Measurements from ENCODE around the gene IL17RD. TPM values are rescaled to one million over a fixed set of nuclear protein-coding genes. Genes with fewer than 3 reads are reported as not detected.

Gene IL17RD
- total and polyA plus RNA-seq, 2 donors (not counting 1 experiment from before 2014, with no cell fraction given): 0.05 TPM; not detected in 1

DNA sequence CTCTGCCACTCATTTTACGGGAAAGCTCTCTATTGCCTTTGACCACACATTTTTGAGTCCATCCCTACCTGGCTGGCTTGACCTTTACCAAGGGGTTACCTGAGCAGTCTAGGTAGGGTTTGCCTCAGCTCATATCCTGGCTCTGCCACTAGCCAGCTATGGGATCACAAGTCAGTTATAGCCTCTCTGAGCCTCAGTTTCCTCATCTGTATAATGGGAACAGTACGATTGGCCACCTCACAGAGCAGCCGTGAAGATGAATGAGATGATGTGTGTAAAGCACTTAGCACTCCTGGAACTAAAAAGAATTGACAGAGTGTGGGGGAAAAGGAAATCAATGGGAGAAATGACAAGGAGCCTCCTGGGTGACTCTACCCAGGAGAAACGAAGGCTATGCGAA is 76.7 kb downstream of the IL17RD start:
- 71% methylated on average over 2 of the region's 5 CpGs for WGBS (ENCODE audit: insufficient coverage)
- no peaks in the 10 kb centered on the region for H4K20me1 ChIP-seq (ENCODE audit: control insufficient read depth, insufficient read depth, low read length, poor library complexity, severe bottlenecking)
- no peak overlapping the region for H3K9ac ChIP-seq (ENCODE audit: low read length)
- H3K4me2 ChIP-seq (replicated peaks; ENCODE audit: low read depth, low read length, poor library complexity, severe bottlenecking): no peak overlapping the region
- peaks cover 0 to 2% (median 0%) of the 10 kb centered on the region in 4 experiments for H3K27me3 ChIP-seq (replicated peaks in 1 of 4; ENCODE audit: control extremely low read depth in 1 of 4, control insufficient read depth in 3 of 4, insufficient read depth in 4 of 4, low read length in 3 of 4)
- Mint-ChIP-seq H3K9me3 (ENCODE audit: insufficient read depth) (no peaks in the 10 kb centered on the region), H3K4me3 (no peak overlapping the region), H3K27me3 (peaks cover 24% of the 10 kb centered on the region), H3K4me1 (no peaks in the 10 kb centered on the region), H3K27ac (no peak overlapping the region)
- H3K9me3 ChIP-seq (ENCODE audit: control extremely low read depth in 1 of 3, control insufficient read depth in 2 of 3, insufficient read depth in 1 of 3, low read length in 2 of 3): no peaks in the 10 kb centered on the region
- ChIA-PET CTCF (interaction anchor here (1.9 kb wide), 1 partner anchor 10 kb away, joined by 4 read pairs; no protein-coding TSS in a partner anchor), POLR2A (no interaction called here)
- H3K27ac ChIP-seq (ENCODE audit: low read length in 2 of 2): no peak overlapping the region
- TF ChIP-seq, protein P1, sequence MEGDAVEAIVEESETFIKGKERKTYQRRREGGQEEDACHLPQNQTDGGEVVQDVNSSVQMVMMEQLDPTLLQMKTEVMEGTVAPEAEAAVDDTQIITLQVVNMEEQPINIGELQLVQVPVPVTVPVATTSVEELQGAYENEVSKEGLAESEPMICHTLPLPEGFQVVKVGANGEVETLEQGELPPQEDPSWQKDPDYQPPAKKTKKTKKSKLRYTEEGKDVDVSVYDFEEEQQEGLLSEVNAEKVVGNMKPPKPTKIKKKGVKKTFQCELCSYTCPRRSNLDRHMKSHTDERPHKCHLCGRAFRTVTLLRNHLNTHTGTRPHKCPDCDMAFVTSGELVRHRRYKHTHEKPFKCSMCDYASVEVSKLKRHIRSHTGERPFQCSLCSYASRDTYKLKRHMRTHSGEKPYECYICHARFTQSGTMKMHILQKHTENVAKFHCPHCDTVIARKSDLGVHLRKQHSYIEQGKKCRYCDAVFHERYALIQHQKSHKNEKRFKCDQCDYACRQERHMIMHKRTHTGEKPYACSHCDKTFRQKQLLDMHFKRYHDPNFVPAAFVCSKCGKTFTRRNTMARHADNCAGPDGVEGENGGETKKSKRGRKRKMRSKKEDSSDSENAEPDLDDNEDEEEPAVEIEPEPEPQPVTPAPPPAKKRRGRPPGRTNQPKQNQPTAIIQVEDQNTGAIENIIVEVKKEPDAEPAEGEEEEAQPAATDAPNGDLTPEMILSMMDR (IDR thresholded peaks at IDR 0.05): no peak
- TF ChIP-seq EZH2 (IDR thresholded peaks at IDR 0.05; ENCODE audit: borderline replicate concordance, insufficient read depth, low read depth, low read length, poor library complexity, severe bottlenecking): no peak
- intact Hi-C loops (cut with micrococcal nuclease): no loop called here
- H3K36me3 ChIP-seq (replicated peaks in 1 of 2; ENCODE audit: control extremely low read depth in 1 of 2, control insufficient read depth in 1 of 2, extremely low read depth in 1 of 2, insufficient read depth in 2 of 2, low read length in 1 of 2): no peaks in the 10 kb centered on the region
- no peak overlapping the region for H2AFZ ChIP-seq (ENCODE audit: insufficient read depth, low read depth, low read length, poor library complexity, severe bottlenecking)
- ATAC-seq (ENCODE audit: low read depth) (no peak), DNase-seq (no peak)
- no peak overlapping the region for H3K4me3 ChIP-seq (ENCODE audit: control extremely low read depth in 1 of 5, extremely low read depth in 1 of 5, insufficient read depth in 1 of 5, low read depth in 2 of 5, low read length in 4 of 5)
- no peaks in the 10 kb centered on the region for H3K79me2 ChIP-seq (ENCODE audit: control insufficient read depth, insufficient read depth, low read length)
- H3K4me1 ChIP-seq (ENCODE audit: control insufficient read depth in 2 of 2, insufficient read depth in 2 of 2, low read length in 2 of 2): no peaks in the 10 kb centered on the region

- H3K27ac Mint-ChIP-seq: no peak overlapping the region
- no peak overlapping the region for H2AFZ ChIP-seq (ENCODE audit: insufficient read depth, low read depth, low read length, poor library complexity, severe bottlenecking)
- no peak for TF ChIP-seq EZH2 (IDR thresholded peaks at IDR 0.05; ENCODE audit: borderline replicate concordance, insufficient read depth, low read depth, low read length, poor library complexity, severe bottlenecking)
- TF ChIP-seq, protein P1 (IDR thresholded peaks at IDR 0.05): no peak
- H3K79me2 ChIP-seq (ENCODE audit: control insufficient read depth, insufficient read depth, low read length): no peaks in the 10 kb centered on the region
- ATAC-seq (ENCODE audit: low read depth) (no peak), DNase-seq (no peak)
- no peaks in the 10 kb centered on the region for H3K9me3 ChIP-seq (ENCODE audit: control extremely low read depth in 1 of 3, control insufficient read depth in 2 of 3, insufficient read depth in 1 of 3, low read length in 2 of 3)
- intact Hi-C loops (cut with micrococcal nuclease): no loop called here
- no CpG with 5 or more reads among the region's 1 CpG for WGBS (ENCODE audit: insufficient coverage)
- no peak overlapping the region for H3K4me3 ChIP-seq (ENCODE audit: control extremely low read depth in 1 of 5, extremely low read depth in 1 of 5, insufficient read depth in 1 of 5, low read depth in 2 of 5, low read length in 4 of 5)
- POLR2A ChIA-PET: interaction anchor here (0.7 kb wide), 1 partner anchor 1145 kb away, joined by 4 read pairs; no protein-coding TSS in a partner anchor
- no peaks in the 10 kb centered on the region for H3K4me1 Mint-ChIP-seq
- peaks cover 0 to 2% (median 0%) of the 10 kb centered on the region in 4 experiments for H3K27me3 ChIP-seq (replicated peaks in 1 of 4; ENCODE audit: control extremely low read depth in 1 of 4, control insufficient read depth in 3 of 4, insufficient read depth in 4 of 4, low read length in 3 of 4)
- H3K9ac ChIP-seq (ENCODE audit: low read length): no peak overlapping the region
- H3K4me2 ChIP-seq (replicated peaks; ENCODE audit: low read depth, low read length, poor library complexity, severe bottlenecking): no peak overlapping the region
- CTCF ChIA-PET: interaction anchor here (1.0 to 1.5 kb wide), 4 partner anchors 10 to 99 kb away, joined by 4 to 5 read pairs (median 4); no protein-coding TSS in a partner anchor
- no peak overlapping the region for H3K27ac ChIP-seq (ENCODE audit: low read length in 2 of 2)
- H4K20me1 ChIP-seq (ENCODE audit: control insufficient read depth, insufficient read depth, low read length, poor library complexity, severe bottlenecking): no peaks in the 10 kb centered on the region
- no peak overlapping the region for H3K4me3 Mint-ChIP-seq
- no peaks in the 10 kb centered on the region for H3K36me3 ChIP-seq (replicated peaks in 1 of 2; ENCODE audit: control extremely low read depth in 1 of 2, control insufficient read depth in 1 of 2, extremely low read depth in 1 of 2, insufficient read depth in 2 of 2, low read length in 1 of 2)
- H3K9me3 Mint-ChIP-seq (ENCODE audit: insufficient read depth): no peaks in the 10 kb centered on the region
- H3K27me3 Mint-ChIP-seq: peaks cover 24% of the 10 kb centered on the region
- H3K4me1 ChIP-seq (ENCODE audit: control insufficient read depth in 2 of 2, insufficient read depth in 2 of 2, low read length in 2 of 2): no peaks in the 10 kb centered on the region
Observed at GRCh38 chr3:57087361-57088092, 77.6 kb downstream of the IL17RD start.

Measured in B cell (primary cell).